HCT116 (cell line): ENCODE data around the gene INAVA. TPM values are rescaled to one million over a fixed set of nuclear protein-coding genes. Genes with fewer than 3 reads are reported as not detected.

Source experiments
- ATAC-seq: fragments of 200-7000 bp; cut with Tn5 transposase; 2 replicates; pipeline ENCODE4 v1.9.1; 2020; ENCODE audit warnings: mild to moderate bottlenecking, moderate library complexity
- BruUV-seq: library from RNA; stranded (reverse); fragments of 400-500 nt; replicated peaks from 2 replicates; lab custom pipeline; 2021; lab: Mats Ljungman, UMichigan
- CTCF ChIA-PET: fragments of 300-600 bp; sonication (Branson Sonifier 250); formaldehyde crosslinking; loops from one replicate; lab custom pipeline; 2021; ENCODE audit warnings: antibody characterized with exemption; lab: Charles Lee
- POLR2A ChIA-PET: fragments of 300-600, 350-600 bp; sonication (Branson Sonifier 250); formaldehyde crosslinking; loops from one replicate; lab custom pipeline; 2021; ENCODE audit warnings: antibody characterized with exemption; lab: Charles Lee
- RAD21 ChIA-PET, 2 experiments: fragments of 300-600 bp; sonication (Branson Sonifier 250); formaldehyde crosslinking; loops; one replicate each; lab custom pipeline; 2023; ENCODE audit warnings: low total read pairs in 2 of 2; ENCODE audit not compliant: uncharacterized antibody in 2 of 2, unreplicated experiment in 2 of 2, low non-redundant PET in 1 of 2; lab: Charles Lee
- DNase-seq: peaks from one replicate; pipeline ENCODE4 v3.0.0-alpha.2; 2010; ENCODE audit warnings: low read depth, low spot score
- H2AFZ ChIP-seq: fragments of 200-600 bp; shearing (Covaris generic), sonication (generic); 2 replicates; pipeline ENCODE4 v1.6.1; 2017; ENCODE audit warnings: low read depth, mixed run types, mixed read lengths, antibody characterized with exemption, low read length; ENCODE audit not compliant: poor library complexity, severe bottlenecking
- H3K27ac ChIP-seq: 2 replicates; pipeline ENCODE4 v1.5.1; 2012; ENCODE audit warnings: low read depth, low read length
- H3K27me3 ChIP-seq: fragments of 200-600 bp; sonication (generic); 2 replicates; pipeline ENCODE4 v1.6.1; 2016; ENCODE audit warnings: mixed run types, low read length, mixed read lengths; ENCODE audit not compliant: insufficient read depth
- H3K36me3 ChIP-seq, 2 experiments: fragments of 200-500 bp in 1 of 2; fragments of 200-600 bp in 1 of 2; sonication (Bioruptor generic) in 1 of 2; sonication (generic) in 1 of 2; 2 replicates each; pipeline versions ENCODE4 v1.5.1 to v1.6.1; 2014 to 2016; ENCODE audit warnings: low read length in 2 of 2, inconsistent platforms in 1 of 2, mixed read lengths in 1 of 2, mixed run types in 1 of 2; ENCODE audit not compliant: insufficient read depth in 2 of 2, control insufficient read depth in 1 of 2
- H3K4me1 ChIP-seq, 2 experiments: fragments of 200-600 bp in 1 of 2; sonication (generic) in 1 of 2; 2 replicates each; pipeline versions ENCODE4 v1.5.1 to v1.6.1; 2012 to 2017; ENCODE audit warnings: low read length in 2 of 2, inconsistent platforms in 1 of 2, mild to moderate bottlenecking in 1 of 2, mixed read lengths in 1 of 2, mixed run types in 1 of 2, moderate library complexity in 1 of 2; ENCODE audit not compliant: insufficient read depth in 2 of 2, control insufficient read depth in 1 of 2
- H3K4me2 ChIP-seq: fragments of 200-600 bp; sonication (generic); 2 replicates; pipeline ENCODE4 v1.6.1; 2017; ENCODE audit warnings: mixed run types, low read length, mixed read lengths
- H3K4me3 ChIP-seq, 2 experiments: fragments of 200-600 bp in 1 of 2; sonication (generic) in 1 of 2; replicated peaks in 1 of 2; 2 replicates each; pipeline ENCODE4 v1.5.1; 2011 to 2016; ENCODE audit warnings: low read length in 2 of 2, control low read depth in 1 of 2, low read depth in 1 of 2, mild to moderate bottlenecking in 1 of 2, mixed read lengths in 1 of 2, mixed run types in 1 of 2
- H3K79me2 ChIP-seq: fragments of 200-600 bp; sonication (generic); 2 replicates; pipeline ENCODE4 v1.6.1; 2017; ENCODE audit warnings: mild to moderate bottlenecking, mixed run types, low read length, moderate library complexity, mixed read lengths; ENCODE audit not compliant: insufficient read depth
- H3K9ac ChIP-seq: fragments of 200-600 bp; sonication (generic); 2 replicates; pipeline ENCODE4 v1.6.1; 2016; ENCODE audit warnings: low read length, mixed read lengths
- H3K9me2 ChIP-seq: fragments of 200-600 bp; sonication (generic), shearing (Covaris generic); 2 replicates; pipeline ENCODE4 v1.6.1; 2017; ENCODE audit warnings: mixed run types, mild to moderate bottlenecking, moderate library complexity; ENCODE audit not compliant: insufficient read depth
- H3K9me3 ChIP-seq, 2 experiments: fragments of 200-500 bp in 1 of 2; fragments of 200-600 bp in 1 of 2; sonication (Bioruptor generic) in 1 of 2; sonication (generic) in 1 of 2; 2 replicates each; pipeline ENCODE4 v1.6.1; 2014 to 2017; ENCODE audit warnings: low read length in 2 of 2, mixed read lengths in 2 of 2, inconsistent platforms in 1 of 2, low read depth in 1 of 2, mild to moderate bottlenecking in 1 of 2, mixed run types in 1 of 2, moderate library complexity in 1 of 2; ENCODE audit not compliant: control insufficient read depth in 1 of 2, insufficient read depth in 1 of 2
- H4K20me1 ChIP-seq: fragments of 200-600 bp; sonication (generic), shearing (Covaris generic); 2 replicates; pipeline ENCODE4 v1.6.1; 2017; ENCODE audit warnings: mixed run types, mild to moderate bottlenecking, moderate library complexity; ENCODE audit not compliant: insufficient read depth
- CBX3 ChIP-seq: IDR thresholded peaks from 2 replicates; pipeline ENCODE4 v1.6.1; 2012; ENCODE audit warnings: low read depth
- CEBPB ChIP-seq: IDR thresholded peaks from 2 replicates; pipeline ENCODE4 v1.6.1; 2012; ENCODE audit warnings: low read depth
- EGR1 ChIP-seq: IDR thresholded peaks from 2 replicates; pipeline ENCODE4 v1.6.1; 2012; ENCODE audit warnings: low read depth
- EZH2phosphoT487 ChIP-seq: fragments of 200-600 bp; IDR thresholded peaks from 2 replicates; pipeline ENCODE4 v1.6.1; 2018; ENCODE audit warnings: antibody characterized with exemption, borderline replicate concordance
- POLR2A ChIP-seq: IDR thresholded peaks from 2 replicates; pipeline ENCODE4 v1.7.0; 2011; ENCODE audit warnings: borderline replicate concordance; ENCODE audit not compliant: insufficient read depth, insufficient read length; ENCODE audit errors: extremely low read depth
- RAD21 ChIP-seq: IDR thresholded peaks from 2 replicates; pipeline ENCODE4 v1.6.1; 2012; ENCODE audit warnings: low read depth, mild to moderate bottlenecking
- SP1 ChIP-seq: IDR thresholded peaks from 2 replicates; pipeline ENCODE4 v1.6.1; 2012; ENCODE audit warnings: low read depth
- SRF ChIP-seq: IDR thresholded peaks from 2 replicates; pipeline ENCODE4 v1.6.1; 2012; ENCODE audit warnings: low read depth
- YY1 ChIP-seq: IDR thresholded peaks from 2 replicates; pipeline ENCODE4 v1.6.1; 2011; ENCODE audit warnings: low read length, low read depth, moderate library complexity, mild to moderate bottlenecking; ENCODE audit not compliant: insufficient replicate concordance; ENCODE audit errors: extremely low read depth
- ZFX ChIP-seq: fragments of 450-650 bp; IDR thresholded peaks from 2 replicates; pipeline ENCODE4 v1.6.1; 2017
- intact Hi-C: fragments of 100-400 bp; cut with micrococcal nuclease; formaldehyde crosslinking; loops from 2 replicates; pipeline ENCODE4 v1.10.0; 2022
- total RNA-seq: library from RNA; stranded (reverse); gene quantifications from one replicate; pipeline ENCODE4 v1.2.1, GENCODE V29; 2021; ENCODE audit not compliant: unreplicated experiment
- TF ChIP-seq, protein P1 (sequence below): IDR thresholded peaks from 2 replicates; pipeline ENCODE4 v1.6.1; 2011; ENCODE audit warnings: mild to moderate bottlenecking, low read length, moderate library complexity; ENCODE audit not compliant: insufficient replicate concordance; ENCODE audit errors: extremely low read depth
- TF ChIP-seq, protein P2 (sequence below): IDR thresholded peaks from 2 replicates; pipeline ENCODE4 v1.6.1; 2012
- TF ChIP-seq, protein P3 (sequence below): IDR thresholded peaks from 2 replicates; pipeline ENCODE4 v1.6.1; 2012

Gene INAVA
- total RNA-seq, 1 experiment from 2014 or later, result 18.8 TPM

DNA sequence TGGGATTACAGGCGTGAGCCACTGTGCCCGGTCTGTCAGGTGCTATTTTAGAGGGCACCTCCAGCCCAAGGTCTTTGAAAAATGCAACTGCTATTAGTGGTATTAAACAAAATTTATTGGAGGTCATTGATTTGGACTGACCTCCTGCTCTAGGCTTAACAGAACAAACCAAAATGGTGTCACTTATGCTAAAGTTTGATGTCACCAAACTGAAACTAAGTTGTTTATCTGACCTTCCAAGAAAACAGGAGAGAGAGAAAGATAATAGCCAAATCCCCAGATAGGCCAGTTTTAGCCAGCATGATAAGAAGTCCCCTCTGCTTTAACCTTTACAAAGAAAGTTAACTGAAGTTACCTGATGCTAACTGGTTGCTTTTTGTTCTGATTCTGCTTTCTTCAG is 8.1 kb upstream of the INAVA start:
- CTCF ChIA-PET, result no interaction called here

DNA sequence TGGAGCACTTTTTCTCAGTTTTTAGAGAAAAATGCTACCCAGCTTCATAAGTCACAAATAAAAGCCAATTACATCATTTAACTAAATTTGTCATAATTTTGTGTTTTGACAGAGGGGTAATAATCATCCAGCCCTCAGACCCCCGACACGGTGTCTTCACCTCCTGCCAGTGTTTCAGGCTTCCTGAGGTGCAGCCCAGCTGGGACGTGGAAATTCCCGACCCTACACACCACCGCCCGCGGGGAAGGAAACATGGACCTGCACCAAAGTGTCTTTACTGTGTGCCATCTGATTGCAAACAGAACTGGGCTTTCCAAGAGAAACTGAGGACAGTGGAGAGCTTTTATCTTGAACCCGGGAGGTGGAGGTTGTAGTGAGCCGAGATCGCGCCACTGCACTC is 7.7 kb upstream of the INAVA start:
- Histone ChIP-seq H4K20me1 (no peaks in the 10 kb centered on the region), H3K79me2 (no peaks in the 10 kb centered on the region), H2AFZ (no peak overlapping the region), H3K27me3 (no peaks in the 10 kb centered on the region), H3K36me3 (no peaks in the 10 kb centered on the region), H3K4me3 (no peak overlapping the region), H3K27ac (no peak overlapping the region), H3K4me1 (peaks cover 5 to 23% of the 10 kb centered on the region in 2 experiments; a peak in 3 of 4 replicates), H3K9me3 (no peaks in the 10 kb centered on the region), H3K4me2 (no peak overlapping the region), H3K9ac (no peak overlapping the region), H3K9me2 (no peaks in the 10 kb centered on the region)
- ChIA-PET CTCF (no interaction called here), POLR2A (no interaction called here), RAD21 (no interaction called here)
- DNase-seq (no peak), ATAC-seq (no peak)
- no TSS peak for BruUV-seq
- intact Hi-C loops, result no loop called here
- TF ChIP-seq CEBPB, result no peak
- TF ChIP-seq RAD21, result no peak
- TF ChIP-seq SRF, result no peak
- TF ChIP-seq EZH2phosphoT487, result no peak
- TF ChIP-seq, protein P1, sequence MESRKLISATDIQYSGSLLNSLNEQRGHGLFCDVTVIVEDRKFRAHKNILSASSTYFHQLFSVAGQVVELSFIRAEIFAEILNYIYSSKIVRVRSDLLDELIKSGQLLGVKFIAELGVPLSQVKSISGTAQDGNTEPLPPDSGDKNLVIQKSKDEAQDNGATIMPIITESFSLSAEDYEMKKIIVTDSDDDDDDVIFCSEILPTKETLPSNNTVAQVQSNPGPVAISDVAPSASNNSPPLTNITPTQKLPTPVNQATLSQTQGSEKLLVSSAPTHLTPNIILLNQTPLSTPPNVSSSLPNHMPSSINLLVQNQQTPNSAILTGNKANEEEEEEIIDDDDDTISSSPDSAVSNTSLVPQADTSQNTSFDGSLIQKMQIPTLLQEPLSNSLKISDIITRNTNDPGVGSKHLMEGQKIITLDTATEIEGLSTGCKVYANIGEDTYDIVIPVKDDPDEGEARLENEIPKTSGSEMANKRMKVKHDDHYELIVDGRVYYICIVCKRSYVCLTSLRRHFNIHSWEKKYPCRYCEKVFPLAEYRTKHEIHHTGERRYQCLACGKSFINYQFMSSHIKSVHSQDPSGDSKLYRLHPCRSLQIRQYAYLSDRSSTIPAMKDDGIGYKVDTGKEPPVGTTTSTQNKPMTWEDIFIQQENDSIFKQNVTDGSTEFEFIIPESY, result no peak
- no peak for TF ChIP-seq ZFX
- no peak for TF ChIP-seq POLR2A
- no peak for TF ChIP-seq CBX3
- TF ChIP-seq, protein P2, sequence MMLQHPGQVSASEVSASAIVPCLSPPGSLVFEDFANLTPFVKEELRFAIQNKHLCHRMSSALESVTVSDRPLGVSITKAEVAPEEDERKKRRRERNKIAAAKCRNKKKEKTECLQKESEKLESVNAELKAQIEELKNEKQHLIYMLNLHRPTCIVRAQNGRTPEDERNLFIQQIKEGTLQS, result no peak
- TF ChIP-seq, protein P3, sequence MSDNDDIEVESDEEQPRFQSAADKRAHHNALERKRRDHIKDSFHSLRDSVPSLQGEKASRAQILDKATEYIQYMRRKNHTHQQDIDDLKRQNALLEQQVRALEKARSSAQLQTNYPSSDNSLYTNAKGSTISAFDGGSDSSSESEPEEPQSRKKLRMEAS, result no peak
- no peak for TF ChIP-seq YY1
- TF ChIP-seq EGR1, result no peak
- no peak for TF ChIP-seq SP1

More for the DNA sequence above, 8.1 kb upstream of the INAVA start:
- no peaks in the 10 kb centered on the region for H3K9me2 ChIP-seq
- H3K36me3 ChIP-seq, result no peaks in the 10 kb centered on the region
- RAD21 ChIA-PET, result no interaction called here
- intact Hi-C loops, result no loop called here
- H4K20me1 ChIP-seq, result no peaks in the 10 kb centered on the region
- BruUV-seq, result no TSS peak
- TF ChIP-seq POLR2A, result no peak
- no peak for TF ChIP-seq CEBPB
- TF ChIP-seq, protein P2, result no peak
- no peak overlapping the region for H3K9ac ChIP-seq
- H3K79me2 ChIP-seq, result no peaks in the 10 kb centered on the region
- no peaks in the 10 kb centered on the region for H3K9me3 ChIP-seq
- ATAC-seq, result no peak
- no peak overlapping the region for H3K4me2 ChIP-seq
- no peak for DNase-seq
- H3K27me3 ChIP-seq, result no peaks in the 10 kb centered on the region
- H3K4me1 ChIP-seq, result peaks cover 3 to 19% of the 10 kb centered on the region in 2 experiments; a peak in 3 of 4 replicates
- POLR2A ChIA-PET, result no interaction called here
- no peak overlapping the region for H2AFZ ChIP-seq
- H3K4me3 ChIP-seq, result no peak overlapping the region
- no peak overlapping the region for H3K27ac ChIP-seq
